Measurements from ENCODE around the gene TRABD2B.

The TRABD2B gene

DNA sequence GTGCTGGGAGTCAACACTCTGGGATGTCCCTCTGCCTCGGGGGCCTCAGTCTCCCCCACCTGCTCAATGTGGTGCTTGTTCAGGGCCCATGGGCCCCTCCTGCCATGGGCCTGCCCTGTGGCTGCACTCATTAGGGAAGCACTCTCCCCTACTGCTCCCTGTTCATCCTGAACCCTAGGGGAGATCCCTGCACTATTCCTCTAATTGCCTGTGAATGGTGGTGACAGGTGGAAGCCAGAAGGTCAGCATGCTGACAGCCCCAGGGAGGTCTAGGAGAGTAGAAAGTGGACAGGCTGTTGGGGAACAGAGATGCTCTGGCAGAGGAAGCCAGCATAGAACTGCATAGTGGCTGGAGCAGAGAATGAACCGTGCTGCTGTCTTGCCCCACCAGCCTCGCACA is 217.6 kb downstream of the TRABD2B start:
- H3K4me3 ChIP-seq (replicated peaks; ENCODE audit: low read depth, low read length), result no peak overlapping the region
- TF ChIP-seq, protein P1, sequence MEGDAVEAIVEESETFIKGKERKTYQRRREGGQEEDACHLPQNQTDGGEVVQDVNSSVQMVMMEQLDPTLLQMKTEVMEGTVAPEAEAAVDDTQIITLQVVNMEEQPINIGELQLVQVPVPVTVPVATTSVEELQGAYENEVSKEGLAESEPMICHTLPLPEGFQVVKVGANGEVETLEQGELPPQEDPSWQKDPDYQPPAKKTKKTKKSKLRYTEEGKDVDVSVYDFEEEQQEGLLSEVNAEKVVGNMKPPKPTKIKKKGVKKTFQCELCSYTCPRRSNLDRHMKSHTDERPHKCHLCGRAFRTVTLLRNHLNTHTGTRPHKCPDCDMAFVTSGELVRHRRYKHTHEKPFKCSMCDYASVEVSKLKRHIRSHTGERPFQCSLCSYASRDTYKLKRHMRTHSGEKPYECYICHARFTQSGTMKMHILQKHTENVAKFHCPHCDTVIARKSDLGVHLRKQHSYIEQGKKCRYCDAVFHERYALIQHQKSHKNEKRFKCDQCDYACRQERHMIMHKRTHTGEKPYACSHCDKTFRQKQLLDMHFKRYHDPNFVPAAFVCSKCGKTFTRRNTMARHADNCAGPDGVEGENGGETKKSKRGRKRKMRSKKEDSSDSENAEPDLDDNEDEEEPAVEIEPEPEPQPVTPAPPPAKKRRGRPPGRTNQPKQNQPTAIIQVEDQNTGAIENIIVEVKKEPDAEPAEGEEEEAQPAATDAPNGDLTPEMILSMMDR (IDR thresholded peaks at IDR 0.05; ENCODE audit: low read length, missing control alignments), result no peak
- no peak for DNase-seq (ENCODE audit: low read depth)

DNA sequence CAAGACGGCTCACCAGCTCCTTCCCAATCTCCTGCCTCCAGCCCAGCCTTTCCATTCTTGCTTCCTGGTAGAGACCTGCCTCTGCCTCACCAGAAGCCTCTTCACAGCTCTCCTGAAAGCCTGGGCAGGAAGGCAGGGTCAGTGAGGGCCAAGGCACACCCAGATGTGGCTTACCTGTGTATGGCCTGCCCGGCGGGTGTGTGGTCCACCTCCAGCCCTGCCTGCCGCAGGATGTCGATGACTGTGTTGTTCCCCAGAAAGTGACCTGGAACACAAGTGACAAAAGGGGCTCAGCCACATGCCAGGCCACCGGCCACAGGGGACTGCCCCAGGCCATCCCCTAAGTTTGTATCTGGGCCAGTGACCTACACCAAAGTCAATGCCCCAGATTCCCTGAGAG is 218.9 kb downstream of the TRABD2B start:
- H3K4me3 ChIP-seq (replicated peaks; ENCODE audit: low read depth, low read length), result no peak overlapping the region
- TF ChIP-seq, protein P1 (IDR thresholded peaks at IDR 0.05; ENCODE audit: low read length, missing control alignments), result no peak
- no peak for DNase-seq (ENCODE audit: low read depth)

DNA sequence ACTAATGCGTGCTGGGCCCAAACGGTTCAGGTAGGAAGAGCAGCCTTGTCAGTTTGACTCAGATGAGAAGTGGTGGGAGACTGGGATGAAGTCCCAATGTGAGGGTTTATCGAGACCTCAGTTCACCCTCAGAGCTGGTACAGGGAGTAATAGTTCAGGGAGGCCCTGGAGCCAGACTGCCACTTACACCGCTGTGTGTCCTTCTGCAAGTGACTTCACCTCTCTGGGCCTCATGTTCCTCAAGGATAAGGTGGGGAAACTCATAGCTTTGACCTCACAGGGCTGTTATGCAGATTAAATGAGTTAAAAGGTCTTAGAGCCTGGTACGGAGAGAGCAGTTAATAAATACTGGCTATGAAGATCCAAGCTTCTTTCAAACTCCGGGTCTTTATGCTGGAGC is 219.9 kb downstream of the TRABD2B start:
- no peak for DNase-seq (ENCODE audit: low read depth)
- H3K4me3 ChIP-seq (replicated peaks; ENCODE audit: low read depth, low read length), result no peak overlapping the region
- TF ChIP-seq, protein P1 (IDR thresholded peaks at IDR 0.05; ENCODE audit: low read length, missing control alignments), result no peak

DNA sequence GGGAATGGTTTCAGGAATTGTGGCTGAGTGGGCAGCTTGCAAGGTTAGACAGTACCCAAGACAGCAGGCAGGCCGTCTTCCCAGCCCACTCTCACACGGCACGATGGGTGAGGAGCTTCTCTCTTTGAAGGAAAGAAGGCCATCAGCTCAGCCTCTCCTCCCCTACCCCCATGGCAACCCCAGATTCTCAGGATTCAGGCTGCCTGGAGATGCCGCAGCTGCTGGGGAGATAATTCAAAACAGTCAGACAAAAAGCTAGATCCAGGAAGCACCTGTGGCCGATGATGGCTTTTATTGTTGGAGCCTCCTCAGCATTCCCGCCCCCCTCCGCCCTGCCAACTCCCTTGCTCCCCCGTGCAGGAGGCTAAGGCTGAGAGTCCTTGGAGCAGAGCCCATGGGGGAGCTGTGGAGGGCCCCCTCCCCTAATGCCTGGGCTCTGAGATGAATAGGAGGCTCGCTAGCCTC is 220.5 kb downstream of the TRABD2B start:
- TF ChIP-seq, protein P1 (IDR thresholded peaks at IDR 0.05; ENCODE audit: low read length, missing control alignments), result no peak
- no peak overlapping the region for H3K4me3 ChIP-seq (replicated peaks; ENCODE audit: low read depth, low read length)
- no peak for DNase-seq (ENCODE audit: low read depth)

GRCh38 chr1:47774986-47775834 is 222.0 kb downstream of the TRABD2B start:
- TF ChIP-seq, protein P1 (IDR thresholded peaks at IDR 0.05; ENCODE audit: low read length, missing control alignments), result no peak
- H3K4me3 ChIP-seq (replicated peaks; ENCODE audit: low read depth, low read length), result no peak overlapping the region
- no peak for DNase-seq (ENCODE audit: low read depth)

- TF ChIP-seq, protein P1 (IDR thresholded peaks at IDR 0.05; ENCODE audit: low read length, missing control alignments), result no peak
- H3K4me3 ChIP-seq (replicated peaks; ENCODE audit: low read depth, low read length), result no peak overlapping the region
- no peak for DNase-seq (ENCODE audit: low read depth)
Measured at GRCh38 chr1:47772960-47773682, 224.1 kb downstream of the TRABD2B start.

Data from fibroblast of pulmonary artery (primary cell).